ENCODE data around the gene RDH16. TPM values are rescaled to one million over a fixed set of nuclear protein-coding genes. Genes with fewer than 3 reads are reported as not detected.
"Not testable (repeated sequence)": the region's sequence is repeated elsewhere in the genome, so short reads cannot be mapped to it uniquely, and the experiment has no call there.

The RDH16 gene
- total RNA-seq, 4 donors from 2014 or later: 1.5 to 1.8 (median 1.7) TPM; not detected in 1

DNA sequence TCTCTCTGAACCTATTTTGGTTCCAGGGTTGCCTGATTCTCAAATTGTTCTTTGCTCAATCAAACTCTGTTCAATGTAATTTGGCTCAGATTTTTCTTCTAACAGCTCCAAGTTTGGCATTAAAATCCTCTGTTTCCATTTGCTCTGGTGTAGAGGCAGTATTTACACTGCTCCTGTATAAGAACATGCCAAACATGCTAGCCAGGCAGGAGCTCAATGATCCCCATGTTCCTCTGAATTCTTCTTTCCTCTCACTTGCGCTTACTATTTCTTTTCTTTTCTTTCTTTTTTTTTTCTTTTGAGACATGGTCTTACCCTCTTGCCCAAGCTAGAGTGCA, 40.4 kb downstream of the RDH16 start:
- DNase-seq (ENCODE audit: low spot score in 2 of 2): no peak
- 81 to 86% methylated on average over 1 of the region's 1 CpG for WGBS, 2 donors
- H3K27ac ChIP-seq: no peak overlapping the region
- H3K4me3 ChIP-seq: no peak overlapping the region
- H3K9me3 ChIP-seq: peaks cover 0 to 8% (median 0%) of the 10 kb centered on the region in 4 donors
- H3K4me1 ChIP-seq: no peaks in the 10 kb centered on the region
- no peaks in the 10 kb centered on the region for H3K27me3 ChIP-seq
- TF ChIP-seq EP300 (IDR thresholded peaks at IDR 0.05) (no peak), POLR2A (IDR thresholded peaks at IDR 0.05) (no peak)
- TF ChIP-seq, protein P1, sequence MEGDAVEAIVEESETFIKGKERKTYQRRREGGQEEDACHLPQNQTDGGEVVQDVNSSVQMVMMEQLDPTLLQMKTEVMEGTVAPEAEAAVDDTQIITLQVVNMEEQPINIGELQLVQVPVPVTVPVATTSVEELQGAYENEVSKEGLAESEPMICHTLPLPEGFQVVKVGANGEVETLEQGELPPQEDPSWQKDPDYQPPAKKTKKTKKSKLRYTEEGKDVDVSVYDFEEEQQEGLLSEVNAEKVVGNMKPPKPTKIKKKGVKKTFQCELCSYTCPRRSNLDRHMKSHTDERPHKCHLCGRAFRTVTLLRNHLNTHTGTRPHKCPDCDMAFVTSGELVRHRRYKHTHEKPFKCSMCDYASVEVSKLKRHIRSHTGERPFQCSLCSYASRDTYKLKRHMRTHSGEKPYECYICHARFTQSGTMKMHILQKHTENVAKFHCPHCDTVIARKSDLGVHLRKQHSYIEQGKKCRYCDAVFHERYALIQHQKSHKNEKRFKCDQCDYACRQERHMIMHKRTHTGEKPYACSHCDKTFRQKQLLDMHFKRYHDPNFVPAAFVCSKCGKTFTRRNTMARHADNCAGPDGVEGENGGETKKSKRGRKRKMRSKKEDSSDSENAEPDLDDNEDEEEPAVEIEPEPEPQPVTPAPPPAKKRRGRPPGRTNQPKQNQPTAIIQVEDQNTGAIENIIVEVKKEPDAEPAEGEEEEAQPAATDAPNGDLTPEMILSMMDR (IDR thresholded peaks at IDR 0.05): no peak
- no peaks in the 10 kb centered on the region for H3K36me3 ChIP-seq

DNA sequence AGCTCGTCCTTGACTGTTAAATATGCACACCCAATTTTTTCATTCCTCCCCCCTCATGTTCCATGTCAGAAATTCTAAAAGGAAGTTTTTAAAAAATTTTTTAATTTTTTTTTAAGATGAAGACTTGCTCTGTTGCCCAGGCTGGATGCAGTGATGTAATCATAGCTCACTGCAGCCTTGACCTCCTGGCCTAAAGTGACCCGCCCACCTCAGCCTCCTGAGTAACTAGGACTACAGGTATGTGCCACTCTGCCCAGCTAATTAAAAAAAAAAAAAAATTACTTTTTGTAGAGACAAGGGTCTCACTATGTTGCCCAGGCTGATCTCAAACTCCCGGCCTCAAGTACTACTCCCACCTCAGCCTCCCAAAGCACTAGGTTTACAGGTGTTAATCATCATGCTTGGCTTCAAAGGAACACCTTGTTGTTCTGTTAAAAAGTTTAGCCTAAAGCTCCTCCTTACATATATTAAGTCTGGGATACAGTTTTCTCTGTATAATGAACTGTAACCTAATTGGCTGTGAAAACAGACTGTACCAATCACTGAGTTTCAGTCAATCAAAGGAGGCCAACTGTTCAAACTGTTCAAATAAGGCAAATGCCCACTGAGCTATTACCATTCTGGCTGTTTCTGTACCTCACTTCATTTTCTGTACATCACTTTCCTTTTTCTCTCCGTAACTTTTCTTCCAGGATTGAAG, 41.0 kb downstream of the RDH16 start:
- no peak for DNase-seq (ENCODE audit: low spot score in 2 of 2)
- H3K36me3 ChIP-seq: no peaks in the 10 kb centered on the region
- H3K27me3 ChIP-seq: no peaks in the 10 kb centered on the region
- H3K9me3 ChIP-seq: peaks cover 0 to 8% (median 0%) of the 10 kb centered on the region in 4 donors
- no peak overlapping the region for H3K27ac ChIP-seq
- no peak overlapping the region for H3K4me3 ChIP-seq
- TF ChIP-seq, protein P1 (IDR thresholded peaks at IDR 0.05): no peak
- TF ChIP-seq EP300 (IDR thresholded peaks at IDR 0.05) (no peak), POLR2A (IDR thresholded peaks at IDR 0.05) (no peak)
- WGBS, 2 donors: 69 to 71% methylated on average over 4 of the region's 4 CpGs
- no peaks in the 10 kb centered on the region for H3K4me1 ChIP-seq

DNA sequence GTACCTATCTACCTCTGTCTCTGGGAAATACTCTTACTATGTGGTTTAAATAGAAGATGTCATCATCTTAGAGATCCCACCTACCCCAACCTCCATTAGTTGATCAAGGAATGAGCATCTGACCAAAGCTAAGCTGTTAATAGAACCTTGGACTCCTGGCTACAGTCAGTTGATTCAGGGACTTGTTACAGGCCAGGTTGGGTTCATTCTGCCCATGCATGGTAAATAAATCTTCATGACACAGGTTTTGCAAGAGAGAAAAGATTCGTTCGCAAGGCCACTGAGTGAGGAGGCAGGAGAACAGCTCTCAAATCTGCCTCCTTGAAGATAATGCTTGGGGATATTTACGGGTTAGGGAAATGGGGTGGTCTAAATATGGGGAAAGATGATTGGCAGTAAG, 42.7 kb downstream of the RDH16 start:
- WGBS, 2 donors: 82 to 89% methylated on average over 3 of the region's 3 CpGs
- Histone ChIP-seq H3K4me3 (no peak overlapping the region), H3K36me3 (no peaks in the 10 kb centered on the region), H3K27ac (no peak overlapping the region), H3K4me1 (no peaks in the 10 kb centered on the region), H3K27me3 (no peaks in the 10 kb centered on the region), H3K9me3 (peaks cover 0 to 10% (median 0%) of the 10 kb centered on the region in 4 donors)
- no peak for DNase-seq (ENCODE audit: low spot score in 2 of 2)
- no peak for TF ChIP-seq EP300 (IDR thresholded peaks at IDR 0.05)
- no peak for TF ChIP-seq POLR2A (IDR thresholded peaks at IDR 0.05)
- TF ChIP-seq, protein P1 (IDR thresholded peaks at IDR 0.05): no peak

DNA sequence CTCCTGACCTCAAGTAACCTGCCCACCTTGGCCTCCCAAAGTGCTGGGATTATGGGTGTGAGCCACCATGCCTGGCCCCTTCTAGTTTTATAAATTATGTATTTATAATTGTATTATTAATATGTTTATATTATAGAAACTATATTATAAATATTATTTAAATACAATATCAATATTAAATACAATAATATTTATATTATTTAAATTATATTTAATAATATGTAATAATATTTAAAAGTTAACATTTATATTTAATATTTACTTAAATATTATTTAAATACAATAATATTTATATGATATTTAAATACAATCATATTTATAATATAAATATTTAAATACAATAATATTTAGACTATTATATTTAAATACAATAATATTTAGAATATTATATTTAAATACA, 43.2 kb downstream of the RDH16 start:
- H3K4me3 ChIP-seq: no peak overlapping the region
- DNase-seq (ENCODE audit: low spot score in 2 of 2): no peak
- no peaks in the 10 kb centered on the region for H3K27me3 ChIP-seq
- no peaks in the 10 kb centered on the region for H3K4me1 ChIP-seq
- no peaks in the 10 kb centered on the region for H3K36me3 ChIP-seq
- TF ChIP-seq EP300 (IDR thresholded peaks at IDR 0.05) (no peak), POLR2A (IDR thresholded peaks at IDR 0.05) (no peak)
- TF ChIP-seq, protein P1 (IDR thresholded peaks at IDR 0.05): no peak
- H3K9me3 ChIP-seq: peaks cover 0 to 11% (median 0%) of the 10 kb centered on the region in 4 donors
- no peak overlapping the region for H3K27ac ChIP-seq

DNA sequence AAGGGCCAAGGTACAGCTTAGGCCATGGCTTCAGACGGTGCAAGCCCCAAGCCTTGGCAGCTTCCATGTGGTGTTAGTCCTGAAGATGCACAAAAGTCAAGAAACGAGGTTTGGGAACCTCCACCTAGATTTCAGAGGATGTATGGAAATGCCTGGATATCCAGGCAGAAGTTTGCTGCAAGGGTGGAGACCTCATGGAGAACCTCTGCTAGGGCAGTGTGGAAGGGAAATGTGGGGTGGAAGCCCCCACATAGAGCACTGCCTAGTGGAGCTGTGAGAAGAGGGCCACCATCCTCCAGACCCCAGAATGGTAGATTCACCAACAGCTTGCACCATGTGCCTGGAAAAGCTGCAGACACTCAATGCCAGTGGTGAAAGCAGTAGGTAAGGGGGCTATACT, 48.0 kb downstream of the RDH16 start:
- H3K4me3 ChIP-seq; H3K27me3 ChIP-seq; H3K4me1 ChIP-seq; H3K36me3 ChIP-seq; H3K27ac ChIP-seq; DNase-seq (ENCODE audit: low spot score in 2 of 2): not testable (repeated sequence)
- WGBS, 2 donors: 62 to 74% methylated on average over 2 of the region's 2 CpGs
- peaks cover 0 to 14% (median 0%) of the 10 kb centered on the region in 4 donors for H3K9me3 ChIP-seq

Data from tibial nerve (tissue), 4 donors.